Measurements from ENCODE around the gene ETNK2. TPM values are rescaled to one million over a fixed set of nuclear protein-coding genes. Genes with fewer than 3 reads are reported as not detected.

Gene ETNK2
- total and polyA plus RNA-seq, 2 experiments from 2014 or later, result 7.6 to 26.2 TPM

GRCh38 chr1:204093421-204093717 is 58.5 kb downstream of the ETNK2 start (continued):
- TF ChIP-seq, protein P1, sequence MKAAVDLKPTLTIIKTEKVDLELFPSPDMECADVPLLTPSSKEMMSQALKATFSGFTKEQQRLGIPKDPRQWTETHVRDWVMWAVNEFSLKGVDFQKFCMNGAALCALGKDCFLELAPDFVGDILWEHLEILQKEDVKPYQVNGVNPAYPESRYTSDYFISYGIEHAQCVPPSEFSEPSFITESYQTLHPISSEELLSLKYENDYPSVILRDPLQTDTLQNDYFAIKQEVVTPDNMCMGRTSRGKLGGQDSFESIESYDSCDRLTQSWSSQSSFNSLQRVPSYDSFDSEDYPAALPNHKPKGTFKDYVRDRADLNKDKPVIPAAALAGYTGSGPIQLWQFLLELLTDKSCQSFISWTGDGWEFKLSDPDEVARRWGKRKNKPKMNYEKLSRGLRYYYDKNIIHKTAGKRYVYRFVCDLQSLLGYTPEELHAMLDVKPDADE (IDR thresholded peaks at IDR 0.05), result no peak
- TF ChIP-seq ZNF114 (CRISPR knock-in tag; IDR thresholded peaks at IDR 0.05) (no peak), JUNB (IDR thresholded peaks at IDR 0.05; ENCODE audit: unreplicated experiment) (no peak), NANOG (IDR thresholded peaks at IDR 0.05; ENCODE audit: borderline replicate concordance) (no peak), EZH2phosphoT487 (IDR thresholded peaks at IDR 0.05; ENCODE audit: unreplicated experiment) (no peak)

DNA sequence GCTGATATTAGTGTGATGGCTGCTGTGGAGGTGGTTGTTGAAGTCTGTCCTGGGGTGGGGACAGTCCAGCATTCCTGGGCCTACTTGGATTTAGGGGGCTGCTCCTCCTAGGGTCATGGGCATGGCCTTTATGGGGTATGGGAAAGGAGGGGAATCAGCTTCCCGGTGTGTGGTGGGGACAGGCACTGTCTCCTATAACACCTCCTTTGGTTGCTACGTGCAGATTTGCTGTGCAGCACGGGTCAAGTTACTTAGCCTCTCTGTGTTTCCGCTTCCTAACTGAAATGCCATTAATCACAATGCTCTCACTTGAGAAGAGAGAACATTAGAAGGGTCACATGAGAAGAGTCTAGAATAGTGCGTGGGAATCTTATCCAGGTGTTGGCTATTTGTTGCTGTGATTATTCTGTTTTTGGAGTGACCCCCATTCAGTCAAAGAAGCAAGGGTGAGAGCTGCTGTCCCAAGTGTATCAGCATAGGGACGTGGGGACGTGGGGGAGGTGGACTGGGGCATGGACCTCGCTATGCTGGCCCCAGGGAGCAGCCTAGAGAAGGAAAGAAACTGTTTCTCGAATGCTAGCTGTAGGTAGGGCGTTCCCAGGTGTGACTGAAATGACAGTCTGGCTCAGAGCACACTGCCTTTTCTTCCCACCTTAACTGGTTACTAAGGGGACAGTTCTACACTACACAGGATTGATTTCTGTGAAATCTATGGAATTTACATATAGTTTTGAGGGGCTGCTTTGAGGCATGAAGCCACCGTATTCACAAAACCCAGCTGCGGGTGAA is 59.0 kb downstream of the ETNK2 start:
- ATAC-seq (no peak), DNase-seq (ENCODE audit: low spot score) (no peak)
- H3K27me3 ChIP-seq (ENCODE audit: insufficient read depth), result no peaks in the 10 kb centered on the region
- H3K79me2 ChIP-seq (replicated peaks; ENCODE audit: insufficient read depth), result peaks cover 100% of the 10 kb centered on the region
- Mint-ChIP-seq H3K9me3 (no peaks in the 10 kb centered on the region), H3K36me3 (ENCODE audit: low read depth) (peaks cover 10% of the 10 kb centered on the region; the same call in 2 of the 3 replicates), H3K27ac (peak overlapping the region; percentile 72; the same call in 1 of the 2 replicates), H3K4me1 (peaks cover 84% of the 10 kb centered on the region), H3K4me3 (peak overlapping the region; percentile 0; the same call in 1 of the 3 replicates), H3K27me3 (ENCODE audit: insufficient read depth, low read depth, poor library complexity) (peaks cover 9% of the 10 kb centered on the region)
- H3K27ac ChIP-seq (ENCODE audit: low read depth), result peak overlapping the region; percentile 75; the same call in 1 of the 2 replicates
- H2AFZ ChIP-seq, result no peak overlapping the region
- peak overlapping the region; percentile 26; the same call in 1 of the 2 replicates for H3K4me3 ChIP-seq
- peak overlapping the region; percentile 74 for H3K4me2 ChIP-seq
- peaks cover 91% of the 10 kb centered on the region for H3K4me1 ChIP-seq (ENCODE audit: insufficient read depth)
- peaks cover 34% of the 10 kb centered on the region for H3F3A ChIP-seq (replicated peaks; ENCODE audit: low read depth)
- H3K9me2 ChIP-seq (ENCODE audit: insufficient read depth), result no peaks in the 10 kb centered on the region
- H3K36me3 ChIP-seq (ENCODE audit: insufficient read depth), result no peaks in the 10 kb centered on the region; the same call in 1 of the 2 replicates
- H4K20me1 ChIP-seq (replicated peaks; ENCODE audit: insufficient read depth), result peaks cover 93% of the 10 kb centered on the region
- TF ChIP-seq CTCF (conservative IDR thresholded peaks at IDR 0.05; ENCODE audit: low read depth in 2 of 2) (no peak), STAT1 (IDR thresholded peaks at IDR 0.05; ENCODE audit: unreplicated experiment) (no peak), CREB1 (CRISPR knock-in tag; IDR thresholded peaks at IDR 0.05; ENCODE audit: low read depth) (no peak)
- TF ChIP-seq, protein P2, sequence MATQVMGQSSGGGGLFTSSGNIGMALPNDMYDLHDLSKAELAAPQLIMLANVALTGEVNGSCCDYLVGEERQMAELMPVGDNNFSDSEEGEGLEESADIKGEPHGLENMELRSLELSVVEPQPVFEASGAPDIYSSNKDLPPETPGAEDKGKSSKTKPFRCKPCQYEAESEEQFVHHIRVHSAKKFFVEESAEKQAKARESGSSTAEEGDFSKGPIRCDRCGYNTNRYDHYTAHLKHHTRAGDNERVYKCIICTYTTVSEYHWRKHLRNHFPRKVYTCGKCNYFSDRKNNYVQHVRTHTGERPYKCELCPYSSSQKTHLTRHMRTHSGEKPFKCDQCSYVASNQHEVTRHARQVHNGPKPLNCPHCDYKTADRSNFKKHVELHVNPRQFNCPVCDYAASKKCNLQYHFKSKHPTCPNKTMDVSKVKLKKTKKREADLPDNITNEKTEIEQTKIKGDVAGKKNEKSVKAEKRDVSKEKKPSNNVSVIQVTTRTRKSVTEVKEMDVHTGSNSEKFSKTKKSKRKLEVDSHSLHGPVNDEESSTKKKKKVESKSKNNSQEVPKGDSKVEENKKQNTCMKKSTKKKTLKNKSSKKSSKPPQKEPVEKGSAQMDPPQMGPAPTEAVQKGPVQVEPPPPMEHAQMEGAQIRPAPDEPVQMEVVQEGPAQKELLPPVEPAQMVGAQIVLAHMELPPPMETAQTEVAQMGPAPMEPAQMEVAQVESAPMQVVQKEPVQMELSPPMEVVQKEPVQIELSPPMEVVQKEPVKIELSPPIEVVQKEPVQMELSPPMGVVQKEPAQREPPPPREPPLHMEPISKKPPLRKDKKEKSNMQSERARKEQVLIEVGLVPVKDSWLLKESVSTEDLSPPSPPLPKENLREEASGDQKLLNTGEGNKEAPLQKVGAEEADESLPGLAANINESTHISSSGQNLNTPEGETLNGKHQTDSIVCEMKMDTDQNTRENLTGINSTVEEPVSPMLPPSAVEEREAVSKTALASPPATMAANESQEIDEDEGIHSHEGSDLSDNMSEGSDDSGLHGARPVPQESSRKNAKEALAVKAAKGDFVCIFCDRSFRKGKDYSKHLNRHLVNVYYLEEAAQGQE (IDR thresholded peaks at IDR 0.05; ENCODE audit: unreplicated experiment), result no peak
- TF ChIP-seq, protein P3, sequence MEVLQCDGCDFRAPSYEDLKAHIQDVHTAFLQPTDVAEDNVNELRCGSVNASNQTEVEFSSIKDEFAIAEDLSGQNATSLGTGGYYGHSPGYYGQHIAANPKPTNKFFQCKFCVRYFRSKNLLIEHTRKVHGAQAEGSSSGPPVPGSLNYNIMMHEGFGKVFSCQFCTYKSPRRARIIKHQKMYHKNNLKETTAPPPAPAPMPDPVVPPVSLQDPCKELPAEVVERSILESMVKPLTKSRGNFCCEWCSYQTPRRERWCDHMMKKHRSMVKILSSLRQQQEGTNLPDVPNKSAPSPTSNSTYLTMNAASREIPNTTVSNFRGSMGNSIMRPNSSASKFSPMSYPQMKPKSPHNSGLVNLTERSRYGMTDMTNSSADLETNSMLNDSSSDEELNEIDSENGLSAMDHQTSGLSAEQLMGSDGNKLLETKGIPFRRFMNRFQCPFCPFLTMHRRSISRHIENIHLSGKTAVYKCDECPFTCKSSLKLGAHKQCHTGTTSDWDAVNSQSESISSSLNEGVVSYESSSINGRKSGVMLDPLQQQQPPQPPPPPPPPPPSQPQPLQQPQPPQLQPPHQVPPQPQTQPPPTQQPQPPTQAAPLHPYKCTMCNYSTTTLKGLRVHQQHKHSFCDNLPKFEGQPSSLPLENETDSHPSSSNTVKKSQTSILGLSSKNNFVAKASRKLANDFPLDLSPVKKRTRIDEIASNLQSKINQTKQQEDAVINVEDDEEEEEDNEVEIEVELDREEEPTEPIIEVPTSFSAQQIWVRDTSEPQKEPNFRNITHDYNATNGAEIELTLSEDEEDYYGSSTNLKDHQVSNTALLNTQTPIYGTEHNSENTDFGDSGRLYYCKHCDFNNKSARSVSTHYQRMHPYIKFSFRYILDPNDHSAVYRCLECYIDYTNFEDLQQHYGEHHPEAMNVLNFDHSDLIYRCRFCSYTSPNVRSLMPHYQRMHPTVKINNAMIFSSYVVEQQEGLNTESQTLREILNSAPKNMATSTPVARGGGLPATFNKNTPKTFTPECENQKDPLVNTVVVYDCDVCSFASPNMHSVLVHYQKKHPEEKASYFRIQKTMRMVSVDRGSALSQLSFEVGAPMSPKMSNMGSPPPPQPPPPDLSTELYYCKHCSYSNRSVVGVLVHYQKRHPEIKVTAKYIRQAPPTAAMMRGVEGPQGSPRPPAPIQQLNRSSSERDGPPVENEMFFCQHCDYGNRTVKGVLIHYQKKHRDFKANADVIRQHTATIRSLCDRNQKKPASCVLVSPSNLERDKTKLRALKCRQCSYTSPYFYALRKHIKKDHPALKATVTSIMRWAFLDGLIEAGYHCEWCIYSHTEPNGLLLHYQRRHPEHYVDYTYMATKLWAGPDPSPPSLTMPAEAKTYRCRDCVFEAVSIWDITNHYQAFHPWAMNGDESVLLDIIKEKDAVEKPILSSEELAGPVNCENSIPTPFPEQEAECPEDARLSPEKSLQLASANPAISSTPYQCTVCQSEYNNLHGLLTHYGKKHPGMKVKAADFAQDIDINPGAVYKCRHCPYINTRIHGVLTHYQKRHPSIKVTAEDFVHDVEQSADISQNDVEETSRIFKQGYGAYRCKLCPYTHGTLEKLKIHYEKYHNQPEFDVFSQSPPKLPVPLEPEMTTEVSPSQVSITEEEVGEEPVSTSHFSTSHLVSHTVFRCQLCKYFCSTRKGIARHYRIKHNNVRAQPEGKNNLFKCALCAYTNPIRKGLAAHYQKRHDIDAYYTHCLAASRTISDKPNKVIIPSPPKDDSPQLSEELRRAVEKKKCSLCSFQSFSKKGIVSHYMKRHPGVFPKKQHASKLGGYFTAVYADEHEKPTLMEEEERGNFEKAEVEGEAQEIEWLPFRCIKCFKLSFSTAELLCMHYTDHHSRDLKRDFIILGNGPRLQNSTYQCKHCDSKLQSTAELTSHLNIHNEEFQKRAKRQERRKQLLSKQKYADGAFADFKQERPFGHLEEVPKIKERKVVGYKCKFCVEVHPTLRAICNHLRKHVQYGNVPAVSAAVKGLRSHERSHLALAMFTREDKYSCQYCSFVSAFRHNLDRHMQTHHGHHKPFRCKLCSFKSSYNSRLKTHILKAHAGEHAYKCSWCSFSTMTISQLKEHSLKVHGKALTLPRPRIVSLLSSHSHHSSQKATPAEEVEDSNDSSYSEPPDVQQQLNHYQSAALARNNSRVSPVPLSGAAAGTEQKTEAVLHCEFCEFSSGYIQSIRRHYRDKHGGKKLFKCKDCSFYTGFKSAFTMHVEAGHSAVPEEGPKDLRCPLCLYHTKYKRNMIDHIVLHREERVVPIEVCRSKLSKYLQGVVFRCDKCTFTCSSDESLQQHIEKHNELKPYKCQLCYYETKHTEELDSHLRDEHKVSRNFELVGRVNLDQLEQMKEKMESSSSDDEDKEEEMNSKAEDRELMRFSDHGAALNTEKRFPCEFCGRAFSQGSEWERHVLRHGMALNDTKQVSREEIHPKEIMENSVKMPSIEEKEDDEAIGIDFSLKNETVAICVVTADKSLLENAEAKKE (CRISPR knock-in tag; IDR thresholded peaks at IDR 0.05), result no peak
- TF ChIP-seq, protein P1 (IDR thresholded peaks at IDR 0.05), result no peak
